HG02885 (cell line): ENCODE measurements around the gene PVRIG.
A peak's percentile ranks its signal among the peaks of the same experiment; 100 is the strongest.
"Not testable (repeated sequence)": the region's sequence is repeated elsewhere in the genome, so short reads cannot be mapped to it uniquely, and the experiment has no call there.

ENCODE experiments used
- ATAC-seq: cut with Tn5 transposase; IDR thresholded peaks from one replicate; pipeline ENCODE4 v1.9.1; 2021; ENCODE audit warnings: mild to moderate bottlenecking; ENCODE audit not compliant: unreplicated experiment, poor library complexity

The PVRIG gene

GRCh38 chr7:100192969-100193368, 26.8 kb upstream of the PVRIG start:
- ATAC-seq = no peak

GRCh38 chr7:100195222-100195621, 24.5 kb upstream of the PVRIG start:
- ATAC-seq = no peak

GRCh38 chr7:100195901-100196322, 23.8 kb upstream of the PVRIG start:
- ATAC-seq = not testable (repeated sequence)

GRCh38 chr7:100198266-100198665, 21.5 kb upstream of the PVRIG start:
- ATAC-seq = no peak

- ATAC-seq = no peak
Observed at GRCh38 chr7:100200693-100201092, 19.1 kb upstream of the PVRIG start.

- ATAC-seq = no peak
Observed at GRCh38 chr7:100204454-100204853, 15.3 kb upstream of the PVRIG start.

- peak; percentile 71 for ATAC-seq
Observed at GRCh38 chr7:100208911-100209408, 10.8 kb upstream of the PVRIG start.

- ATAC-seq = no peak
Observed at GRCh38 chr7:100209493-100209892, 10.3 kb upstream of the PVRIG start.

- no peak for ATAC-seq
Observed at GRCh38 chr7:100210805-100211204, 8.9 kb upstream of the PVRIG start.

GRCh38 chr7:100211342-100211780, 8.4 kb upstream of the PVRIG start:
- ATAC-seq = peak; percentile 35

- no peak for ATAC-seq
Observed at GRCh38 chr7:100212631-100213286, 7.0 kb upstream of the PVRIG start.

GRCh38 chr7:100213672-100214071, 6.1 kb upstream of the PVRIG start:
- ATAC-seq = no peak

- ATAC-seq = not testable (repeated sequence)
Observed at GRCh38 chr7:100214356-100214755, 5.4 kb upstream of the PVRIG start.

- ATAC-seq = no peak
Observed at GRCh38 chr7:100215895-100216294, 3.9 kb upstream of the PVRIG start.

GRCh38 chr7:100217934-100218333, 1.8 kb upstream of the PVRIG start:
- peak; percentile 10 for ATAC-seq

- ATAC-seq = no peak
Observed at GRCh38 chr7:100219271-100219737, 445 bp upstream of the PVRIG start.

- no peak for ATAC-seq
Observed at GRCh38 chr7:100220586-100221230, 959 bp downstream of the PVRIG start.

- ATAC-seq = peak; percentile 56
Observed at GRCh38 chr7:100221231-100221718, 1.5 kb downstream of the PVRIG start.

GRCh38 chr7:100221767-100222444, 2.2 kb downstream of the PVRIG start:
- ATAC-seq = no peak

GRCh38 chr7:100222445-100223132, 2.8 kb downstream of the PVRIG start:
- no peak for ATAC-seq
